Activated naive CD8-positive, alpha-beta T cell treated with anti-CD3 and anti-CD28 coated beads, Interleukin-2, amount 50 U/mL, for 24 hours (primary cell): ENCODE measurements around the gene SH3RF1.
"Not testable (repeated sequence)": the region's sequence is repeated elsewhere in the genome, so short reads cannot be mapped to it uniquely, and the experiment has no call there.

Source experiments
- ATAC-seq: fragments of 150-1000 bp; cut with Tn5 transposase; one replicate; pipeline ENCODE4 v1.10.0; 2021
- DNase-seq: peaks from one replicate; pipeline ENCODE4 v3.0.0; 2021
- H3K27ac Mint-ChIP-seq: one replicate; pipeline ENCODE4 v1.8.0; 2021; ENCODE audit warnings: mild to moderate bottlenecking, mixed read lengths
- H3K27me3 Mint-ChIP-seq: one replicate; pipeline ENCODE4 v1.8.0; 2021; ENCODE audit warnings: mixed read lengths
- H3K36me3 Mint-ChIP-seq: one replicate; pipeline ENCODE4 v1.8.0; 2021; ENCODE audit warnings: low read depth, mixed read lengths
- H3K4me1 Mint-ChIP-seq: one replicate; pipeline ENCODE4 v1.8.0; 2021; ENCODE audit warnings: mixed read lengths
- H3K4me3 Mint-ChIP-seq: one replicate; pipeline ENCODE4 v1.8.0; 2021; ENCODE audit warnings: mild to moderate bottlenecking, moderate library complexity, mixed read lengths
- H3K9me3 Mint-ChIP-seq: one replicate; pipeline ENCODE4 v1.8.0; 2021; ENCODE audit warnings: mixed read lengths

Gene SH3RF1

GRCh38 chr4:169286562-169287301, 16.0 kb upstream of the SH3RF1 start:
- DNase-seq (no peak), ATAC-seq (no peak)
- no peak overlapping the region for H3K27ac Mint-ChIP-seq
- H3K9me3 Mint-ChIP-seq = no peaks in the 10 kb centered on the region
- H3K4me1 Mint-ChIP-seq = no peaks in the 10 kb centered on the region
- H3K27me3 Mint-ChIP-seq = no peaks in the 10 kb centered on the region
- H3K36me3 Mint-ChIP-seq = no peaks in the 10 kb centered on the region
- H3K4me3 Mint-ChIP-seq = no peak overlapping the region

GRCh38 chr4:169283114-169283509, 12.4 kb upstream of the SH3RF1 start:
- no peak overlapping the region for H3K27ac Mint-ChIP-seq
- no peak overlapping the region for H3K4me3 Mint-ChIP-seq
- no peaks in the 10 kb centered on the region for H3K9me3 Mint-ChIP-seq
- ATAC-seq = no peak
- no peaks in the 10 kb centered on the region for H3K4me1 Mint-ChIP-seq
- H3K27me3 Mint-ChIP-seq = no peaks in the 10 kb centered on the region
- DNase-seq = no peak
- no peaks in the 10 kb centered on the region for H3K36me3 Mint-ChIP-seq

GRCh38 chr4:169282429-169283113, 11.8 kb upstream of the SH3RF1 start:
- Mint-ChIP-seq H3K9me3 (no peaks in the 10 kb centered on the region), H3K27me3 (no peaks in the 10 kb centered on the region), H3K4me3 (no peak overlapping the region), H3K4me1 (no peaks in the 10 kb centered on the region), H3K27ac (no peak overlapping the region), H3K36me3 (no peaks in the 10 kb centered on the region)
- DNase-seq (no peak), ATAC-seq (no peak)

GRCh38 chr4:169279108-169279507, 8.4 kb upstream of the SH3RF1 start:
- no peak for DNase-seq
- Mint-ChIP-seq H3K36me3 (no peaks in the 10 kb centered on the region), H3K4me1 (no peaks in the 10 kb centered on the region), H3K4me3 (no peak overlapping the region), H3K27ac (no peak overlapping the region), H3K9me3 (no peaks in the 10 kb centered on the region), H3K27me3 (peaks cover 16% of the 10 kb centered on the region)
- no peak for ATAC-seq

GRCh38 chr4:169278624-169279023, 7.9 kb upstream of the SH3RF1 start:
- DNase-seq = no peak
- no peak overlapping the region for H3K27ac Mint-ChIP-seq
- no peaks in the 10 kb centered on the region for H3K36me3 Mint-ChIP-seq
- H3K4me3 Mint-ChIP-seq = no peak overlapping the region
- no peak for ATAC-seq
- no peaks in the 10 kb centered on the region for H3K9me3 Mint-ChIP-seq
- peaks cover 20% of the 10 kb centered on the region for H3K27me3 Mint-ChIP-seq
- no peaks in the 10 kb centered on the region for H3K4me1 Mint-ChIP-seq

- DNase-seq, H3K27ac Mint-ChIP-seq, H3K4me3 Mint-ChIP-seq, ATAC-seq, H3K9me3 Mint-ChIP-seq, H3K36me3 Mint-ChIP-seq, H3K4me1 Mint-ChIP-seq: not testable (repeated sequence)
- peaks cover 27% of the 10 kb centered on the region for H3K27me3 Mint-ChIP-seq
These were observed 7.1 kb upstream of the SH3RF1 start for GRCh38 chr4:169277838-169278237.

- no peak overlapping the region for H3K27ac Mint-ChIP-seq
- ATAC-seq = no peak
- peaks cover 46% of the 10 kb centered on the region for H3K27me3 Mint-ChIP-seq
- no peaks in the 10 kb centered on the region for H3K36me3 Mint-ChIP-seq
- H3K9me3 Mint-ChIP-seq = no peaks in the 10 kb centered on the region
- no peak overlapping the region for H3K4me3 Mint-ChIP-seq
- peaks cover 5% of the 10 kb centered on the region for H3K4me1 Mint-ChIP-seq
- no peak for DNase-seq
These were observed 4.4 kb upstream of the SH3RF1 start for GRCh38 chr4:169275180-169275579.

GRCh38 chr4:169274033-169274432, 3.3 kb upstream of the SH3RF1 start:
- Mint-ChIP-seq H3K27me3 (peaks cover 54% of the 10 kb centered on the region), H3K4me1 (peaks cover 8% of the 10 kb centered on the region)
- DNase-seq = no peak

GRCh38 chr4:169272265-169272886, 1.6 kb upstream of the SH3RF1 start:
- ATAC-seq (no peak), DNase-seq (no peak)
- peaks cover 60% of the 10 kb centered on the region for H3K27me3 Mint-ChIP-seq
- peaks cover 8% of the 10 kb centered on the region for H3K4me1 Mint-ChIP-seq
- no peaks in the 10 kb centered on the region for H3K36me3 Mint-ChIP-seq
- H3K9me3 Mint-ChIP-seq = no peaks in the 10 kb centered on the region
- H3K4me3 Mint-ChIP-seq = peak overlapping the region; percentile 68
- no peak overlapping the region for H3K27ac Mint-ChIP-seq

More at GRCh38 chr4:169274033-169274432, 3.3 kb upstream of the SH3RF1 start:
- H3K27ac Mint-ChIP-seq = no peak overlapping the region
- H3K9me3 Mint-ChIP-seq = no peaks in the 10 kb centered on the region
- no peak for ATAC-seq
- H3K4me3 Mint-ChIP-seq = no peak overlapping the region
- no peaks in the 10 kb centered on the region for H3K36me3 Mint-ChIP-seq

- peaks cover 8% of the 10 kb centered on the region for H3K4me1 Mint-ChIP-seq
- ATAC-seq (no peak), DNase-seq (no peak)
- no peak overlapping the region for H3K27ac Mint-ChIP-seq
- H3K27me3 Mint-ChIP-seq = peaks cover 61% of the 10 kb centered on the region
- no peaks in the 10 kb centered on the region for H3K9me3 Mint-ChIP-seq
- no peaks in the 10 kb centered on the region for H3K36me3 Mint-ChIP-seq
- H3K4me3 Mint-ChIP-seq = peak overlapping the region; percentile 68
These were observed 894 bp upstream of the SH3RF1 start for GRCh38 chr4:169271692-169272007.

GRCh38 chr4:169269916-169270809, 593 bp downstream of the SH3RF1 start:
- H3K4me3 Mint-ChIP-seq = peak overlapping the region; percentile 77
- ATAC-seq (peak; percentile 59), DNase-seq (peak; percentile 38)
- no peak overlapping the region for H3K27ac Mint-ChIP-seq
- peaks cover 61% of the 10 kb centered on the region for H3K27me3 Mint-ChIP-seq
- no peaks in the 10 kb centered on the region for H3K36me3 Mint-ChIP-seq
- peaks cover 8% of the 10 kb centered on the region for H3K4me1 Mint-ChIP-seq
- no peaks in the 10 kb centered on the region for H3K9me3 Mint-ChIP-seq

GRCh38 chr4:169268951-169269760, 1.6 kb downstream of the SH3RF1 start:
- Mint-ChIP-seq H3K4me3 (peak overlapping the region; percentile 77), H3K4me1 (peaks cover 8% of the 10 kb centered on the region), H3K27ac (no peak overlapping the region), H3K36me3 (no peaks in the 10 kb centered on the region), H3K9me3 (no peaks in the 10 kb centered on the region), H3K27me3 (peaks cover 58% of the 10 kb centered on the region)
- ATAC-seq (no peak), DNase-seq (no peak)

- DNase-seq = no peak
These were observed 3.7 kb downstream of the SH3RF1 start for GRCh38 chr4:169267070-169267469.

GRCh38 chr4:169266661-169267060, 4.1 kb downstream of the SH3RF1 start:
- Mint-ChIP-seq H3K4me3 (no peak overlapping the region), H3K27me3 (peaks cover 43% of the 10 kb centered on the region)
- DNase-seq = no peak

More at GRCh38 chr4:169267070-169267469, 3.7 kb downstream of the SH3RF1 start:
- Mint-ChIP-seq H3K4me1 (peaks cover 7% of the 10 kb centered on the region), H3K27ac (no peak overlapping the region), H3K4me3 (no peak overlapping the region), H3K36me3 (no peaks in the 10 kb centered on the region), H3K27me3 (peaks cover 47% of the 10 kb centered on the region), H3K9me3 (no peaks in the 10 kb centered on the region)
- no peak for ATAC-seq

More at GRCh38 chr4:169266661-169267060, 4.1 kb downstream of the SH3RF1 start:
- Mint-ChIP-seq H3K4me1 (peaks cover 3% of the 10 kb centered on the region), H3K27ac (no peak overlapping the region), H3K9me3 (no peaks in the 10 kb centered on the region), H3K36me3 (no peaks in the 10 kb centered on the region)
- ATAC-seq = no peak
